SK-N-SH (cell line): Measurements from ENCODE around the gene CUBN. TPM values are rescaled to one million over a fixed set of nuclear protein-coding genes. Genes with fewer than 3 reads are reported as not detected.

ENCODE experiments used
- CTCF ChIA-PET: fragments of 300-600, 350-600 bp; formaldehyde crosslinking; extraction: SDS; loops from one replicate; lab custom pipeline; 2021; lab: Yijun Ruan, JAX
- POLR2A ChIA-PET: fragments of 350-600 bp; sonication (Branson Sonifier 250); formaldehyde crosslinking; extraction: SDS; loops from one replicate; lab custom pipeline; 2020; ENCODE audit warnings: antibody characterized with exemption, inconsistent platforms; lab: Yijun Ruan, JAX
- DNase-seq: peaks from one replicate; pipeline ENCODE4 v3.0.0; 2012
- H2AFZ ChIP-seq: fragments of 200-600 bp; sonication (generic); 2 replicates; pipeline ENCODE4 v1.8.1; 2016; ENCODE audit warnings: antibody characterized with exemption, mild to moderate bottlenecking, low read depth
- H3F3A ChIP-seq: fragments of 200-600 bp; sonication (generic); replicated peaks from 2 replicates; pipeline ENCODE3; 2016; ENCODE audit warnings: antibody characterized with exemption, mild to moderate bottlenecking; ENCODE audit not compliant: insufficient read depth
- H3K27ac ChIP-seq, 2 experiments: fragments of 200-500 bp in 1 of 2; fragments of 200-600 bp in 1 of 2; sonication (Bioruptor generic) in 1 of 2; sonication (generic), shearing (Covaris generic) in 1 of 2; 2 replicates each; pipeline versions ENCODE4 v1.5.1 to v1.6.1; 2014 to 2016; ENCODE audit warnings: low read depth in 2 of 2, inconsistent platforms in 1 of 2, low read length in 1 of 2, mild to moderate bottlenecking in 1 of 2, mixed read lengths in 1 of 2
- H3K27me3 ChIP-seq: fragments of 200-600 bp; sonication (generic), shearing (Covaris generic); 2 replicates; pipeline ENCODE4 v1.6.1; 2016; ENCODE audit warnings: mixed run types; ENCODE audit not compliant: insufficient read depth
- H3K36me3 ChIP-seq, 2 experiments: fragments of 200-500 bp in 1 of 2; fragments of 200-600 bp in 1 of 2; sonication (Bioruptor generic) in 1 of 2; sonication (generic) in 1 of 2; replicated peaks in 1 of 2; 2 replicates each; pipeline versions ENCODE3 to v1.5.1; 2014 to 2016; ENCODE audit warnings: low read length in 1 of 2, mild to moderate bottlenecking in 1 of 2; ENCODE audit not compliant: insufficient read depth in 2 of 2, control insufficient read depth in 1 of 2
- H3K4me1 ChIP-seq, 2 experiments: fragments of 200-500 bp in 1 of 2; fragments of 200-600 bp in 1 of 2; sonication (Bioruptor generic) in 1 of 2; sonication (generic), shearing (Covaris generic) in 1 of 2; 2 replicates each; pipeline versions ENCODE4 v1.5.1 to v1.6.1; 2014 to 2016; ENCODE audit warnings: low read depth in 1 of 2, low read length in 1 of 2, mixed run types in 1 of 2; ENCODE audit not compliant: insufficient read depth in 2 of 2, control insufficient read depth in 1 of 2
- H3K4me2 ChIP-seq: fragments of 200-600 bp; sonication (generic), shearing (Covaris generic); 2 replicates; pipeline ENCODE4 v1.6.1; 2017; ENCODE audit warnings: mixed run types
- H3K4me3 ChIP-seq, 2 experiments: fragments of 200-500 bp in 1 of 2; fragments of 200-600 bp in 1 of 2; sonication (Bioruptor generic) in 1 of 2; sonication (generic), shearing (Covaris generic) in 1 of 2; 2 replicates each; pipeline versions ENCODE4 v1.5.1 to v1.8.1; 2014 to 2016; ENCODE audit warnings: low read depth in 2 of 2, inconsistent platforms in 1 of 2, low read length in 1 of 2, mild to moderate bottlenecking in 1 of 2, mixed read lengths in 1 of 2, moderate library complexity in 1 of 2
- H3K79me2 ChIP-seq: fragments of 200-600 bp; sonication (generic); 2 replicates; pipeline ENCODE4 v1.8.1; 2017; ENCODE audit warnings: mild to moderate bottlenecking; ENCODE audit not compliant: insufficient read depth
- H3K9ac ChIP-seq: fragments of 200-600 bp; sonication (generic); 2 replicates; pipeline ENCODE4 v1.6.1; 2017; ENCODE audit warnings: mixed run types
- H3K9me2 ChIP-seq: fragments of 200-600 bp; sonication (generic); 2 replicates; pipeline ENCODE4 v1.6.1; 2017; ENCODE audit warnings: mixed run types
- H3K9me3 ChIP-seq: fragments of 200-600 bp; sonication (generic); 2 replicates; pipeline ENCODE4 v1.6.1; 2017; ENCODE audit warnings: mixed run types, mild to moderate bottlenecking, moderate library complexity
- H4K20me1 ChIP-seq: fragments of 200-600 bp; sonication (generic); 2 replicates; pipeline ENCODE4 v1.6.1; 2017; ENCODE audit warnings: mild to moderate bottlenecking, mixed run types; ENCODE audit not compliant: insufficient read depth
- EZH2phosphoT487 ChIP-seq: fragments of 200-600 bp; sonication (generic); IDR thresholded peaks from 2 replicates; pipeline ENCODE4 v1.6.1; 2017; ENCODE audit warnings: low read depth, mixed run types, mild to moderate bottlenecking, antibody characterized with exemption, moderate library complexity, borderline replicate concordance
- YY1 ChIP-seq: IDR thresholded peaks from 2 replicates; pipeline ENCODE4 v1.4.0; 2012; ENCODE audit warnings: low read depth, mild to moderate bottlenecking
- ZBTB33 ChIP-seq: IDR thresholded peaks from 2 replicates; pipeline ENCODE4 v1.4.0; 2012; ENCODE audit warnings: low read depth, borderline replicate concordance
- WGBS: methylation state at CpG from one replicate; pipeline ENCODE4 v1.1.6; 2017; ENCODE audit warnings: low lambda C conversion rate; 5-methylcytosine and 5-hydroxymethylcytosine counted together
- polyA plus RNA-seq, 3 experiments: library from polyadenylated mRNA; depleted of rRNA; stranded (reverse); fragments of >200 nt; gene quantifications; 2 replicates each; pipeline ENCODE4 v1.2.3, GENCODE V29; 2012
- TF ChIP-seq, protein P1 (sequence below): IDR thresholded peaks from 2 replicates; pipeline ENCODE4 v1.6.1; 2012; ENCODE audit warnings: mild to moderate bottlenecking, low read depth, low read length, moderate library complexity

Gene CUBN
- polyA plus RNA-seq, 1 of the 3 experiments (the other 2 are of a cell fraction), result 2.4 TPM

GRCh38 chr10:16870331-16870730 lies 259.3 kb downstream of the CUBN start (continued):
- TF ChIP-seq, protein P1, sequence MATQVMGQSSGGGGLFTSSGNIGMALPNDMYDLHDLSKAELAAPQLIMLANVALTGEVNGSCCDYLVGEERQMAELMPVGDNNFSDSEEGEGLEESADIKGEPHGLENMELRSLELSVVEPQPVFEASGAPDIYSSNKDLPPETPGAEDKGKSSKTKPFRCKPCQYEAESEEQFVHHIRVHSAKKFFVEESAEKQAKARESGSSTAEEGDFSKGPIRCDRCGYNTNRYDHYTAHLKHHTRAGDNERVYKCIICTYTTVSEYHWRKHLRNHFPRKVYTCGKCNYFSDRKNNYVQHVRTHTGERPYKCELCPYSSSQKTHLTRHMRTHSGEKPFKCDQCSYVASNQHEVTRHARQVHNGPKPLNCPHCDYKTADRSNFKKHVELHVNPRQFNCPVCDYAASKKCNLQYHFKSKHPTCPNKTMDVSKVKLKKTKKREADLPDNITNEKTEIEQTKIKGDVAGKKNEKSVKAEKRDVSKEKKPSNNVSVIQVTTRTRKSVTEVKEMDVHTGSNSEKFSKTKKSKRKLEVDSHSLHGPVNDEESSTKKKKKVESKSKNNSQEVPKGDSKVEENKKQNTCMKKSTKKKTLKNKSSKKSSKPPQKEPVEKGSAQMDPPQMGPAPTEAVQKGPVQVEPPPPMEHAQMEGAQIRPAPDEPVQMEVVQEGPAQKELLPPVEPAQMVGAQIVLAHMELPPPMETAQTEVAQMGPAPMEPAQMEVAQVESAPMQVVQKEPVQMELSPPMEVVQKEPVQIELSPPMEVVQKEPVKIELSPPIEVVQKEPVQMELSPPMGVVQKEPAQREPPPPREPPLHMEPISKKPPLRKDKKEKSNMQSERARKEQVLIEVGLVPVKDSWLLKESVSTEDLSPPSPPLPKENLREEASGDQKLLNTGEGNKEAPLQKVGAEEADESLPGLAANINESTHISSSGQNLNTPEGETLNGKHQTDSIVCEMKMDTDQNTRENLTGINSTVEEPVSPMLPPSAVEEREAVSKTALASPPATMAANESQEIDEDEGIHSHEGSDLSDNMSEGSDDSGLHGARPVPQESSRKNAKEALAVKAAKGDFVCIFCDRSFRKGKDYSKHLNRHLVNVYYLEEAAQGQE, result no peak
- TF ChIP-seq EZH2phosphoT487 (no peak), YY1 (no peak)

- 35% methylated on average over 4 of the region's 4 CpGs for WGBS
These were observed 261.6 kb downstream of the CUBN start for GRCh38 chr10:16867990-16868389.

More at GRCh38 chr10:16867990-16868389, 261.6 kb downstream of the CUBN start:
- H2AFZ ChIP-seq, result peak overlapping the region; percentile 83
- H3K27me3 ChIP-seq, result no peaks in the 10 kb centered on the region
- no peaks in the 10 kb centered on the region for H3K36me3 ChIP-seq
- no peaks in the 10 kb centered on the region for H3K79me2 ChIP-seq
- DNase-seq, result no peak
- H4K20me1 ChIP-seq, result no peaks in the 10 kb centered on the region
- H3K9me2 ChIP-seq, result no peaks in the 10 kb centered on the region
- ChIA-PET CTCF (interaction anchor here (1.0 to 2.6 kb wide), 3 partner anchors 11 to 389 kb away, joined by 3 to 16 read pairs (median 4); no protein-coding TSS in a partner anchor), POLR2A (no interaction called here)
- H3K4me1 ChIP-seq, result peaks cover 28 to 29% of the 10 kb centered on the region in 2 experiments; a peak in 3 of 4 replicates
- 0 out of 4 replicates have a peak overlapping the region, but pooled peaks of 1 of the 2 experiments have one; percentile 12 for H3K4me3 ChIP-seq
- peaks cover 28% of the 10 kb centered on the region for H3F3A ChIP-seq
- H3K9ac ChIP-seq, result peak overlapping the region; percentile 70
- peak overlapping the region; percentile 96 to 97 for H3K27ac ChIP-seq
- peak overlapping the region; percentile 64 for H3K4me2 ChIP-seq
- 0 out of 2 replicates have a peak, but pooled peaks have one; percentile 12 for TF ChIP-seq YY1
- TF ChIP-seq ZBTB33, result no peak
- no peaks in the 10 kb centered on the region for H3K9me3 ChIP-seq
